Stomach (tissue), 4 donors: ENCODE measurements around the gene TEPSIN.

Source experiments
- CTCF ChIP-seq, 7 experiments: fragments of 450-650 bp in 4 of 7; fragments of 200-600 bp in 3 of 7; sonication (generic) in 3 of 7; IDR thresholded peaks; one replicate each; pipeline ENCODE4 v1.5.1; 2016 to 2019; ENCODE audit warnings: antibody characterized with exemption in 7 of 7, control low read depth in 2 of 7, mild to moderate bottlenecking in 1 of 7
- EP300 ChIP-seq: sonication (generic); formaldehyde crosslinking; IDR thresholded peaks from one replicate; pipeline ENCODE4 v1.6.1; 2017; ENCODE audit warnings: antibody characterized with exemption
- POLR2A ChIP-seq, 4 donors: fragments of 450-650 bp; IDR thresholded peaks; one replicate each; pipeline ENCODE4 v1.6.1; 2016; ENCODE audit warnings: antibody characterized with exemption in 4 of 4, control low read depth in 2 of 4, mild to moderate bottlenecking in 1 of 4, moderate library complexity in 1 of 4
- POLR2AphosphoS5 ChIP-seq, 3 donors: sonication (generic); formaldehyde crosslinking; IDR thresholded peaks; one replicate each; pipeline ENCODE4 v1.6.1; 2016; ENCODE audit warnings: antibody characterized with exemption in 3 of 3

GRCh38 chr17:81208651-81209050 is 30.2 kb downstream of the TEPSIN start:
- TF ChIP-seq EP300 (no peak), CTCF (IDR thresholded peaks at IDR 0.05) (no peak), POLR2AphosphoS5 (IDR thresholded peaks at IDR 0.05) (no peak), POLR2A (IDR thresholded peaks at IDR 0.05) (no peak)
